OCI-LY7 (cell line): Measurements from ENCODE around the gene SGSM2. TPM values are rescaled to one million over a fixed set of nuclear protein-coding genes. Genes with fewer than 3 reads are reported as not detected.

Source experiments
- BruUV-seq: library from RNA; stranded (reverse); fragments of 400-500 nt; replicated peaks from 2 replicates; lab custom pipeline; 2021; lab: Mats Ljungman, UMichigan
- CTCF ChIA-PET: fragments of 300-600 bp; sonication (Branson Sonifier 250); formaldehyde crosslinking; loops from one replicate; lab custom pipeline; 2022; ENCODE audit warnings: antibody characterized with exemption; ENCODE audit not compliant: unreplicated experiment; lab: Charles Lee
- POLR2A ChIA-PET: fragments of 300-600 bp; sonication (Branson Sonifier 250); formaldehyde crosslinking; loops from one replicate; lab custom pipeline; 2022; ENCODE audit warnings: antibody characterized with exemption; lab: Charles Lee
- DNase-seq: peaks from one replicate; pipeline ENCODE4 v3.0.0-alpha.2; 2015; ENCODE audit warnings: low spot score
- H2AFZ ChIP-seq: fragments of 200-600 bp; sonication (generic), shearing (Covaris generic); 2 replicates; pipeline ENCODE4 v1.6.1; 2014; ENCODE audit warnings: mild to moderate bottlenecking, antibody characterized with exemption, low read length, moderate library complexity
- H3K27ac ChIP-seq: fragments of 200-600 bp; sonication (generic); 2 replicates; pipeline ENCODE4 v1.5.1; 2014; ENCODE audit warnings: mixed run types, low read depth, mild to moderate bottlenecking, moderate library complexity, low read length, inconsistent platforms; ENCODE audit not compliant: poor library complexity, severe bottlenecking
- H3K36me3 ChIP-seq: fragments of 200-600 bp; sonication (generic); 2 replicates; pipeline ENCODE4 v1.6.1; 2014; ENCODE audit warnings: mild to moderate bottlenecking, antibody characterized with exemption, low read length, moderate library complexity, mixed read lengths; ENCODE audit not compliant: insufficient read depth
- H3K4me1 ChIP-seq: fragments of 200-600 bp; sonication (generic); 2 replicates; pipeline ENCODE4 v1.5.1; 2014; ENCODE audit warnings: mild to moderate bottlenecking, low read length; ENCODE audit not compliant: insufficient read depth, poor library complexity, severe bottlenecking
- H3K4me2 ChIP-seq: fragments of 200-600 bp; sonication (generic); 2 replicates; pipeline ENCODE4 v1.6.1; 2014; ENCODE audit warnings: mild to moderate bottlenecking, low read length
- H3K4me3 ChIP-seq: fragments of 200-600 bp; sonication (generic); 2 replicates; pipeline ENCODE4 v1.5.1; 2014; ENCODE audit warnings: mild to moderate bottlenecking, low read depth, low read length; ENCODE audit not compliant: poor library complexity, severe bottlenecking
- H3K79me2 ChIP-seq: fragments of 200-600 bp; sonication (generic); 2 replicates; pipeline ENCODE4 v1.6.1; 2016; ENCODE audit warnings: low read depth, mild to moderate bottlenecking, low read length, moderate library complexity, mixed read lengths; ENCODE audit not compliant: insufficient read depth
- H3K9me2 ChIP-seq: fragments of 200-600 bp; sonication (generic); 2 replicates; pipeline ENCODE4 v1.6.1; 2016; ENCODE audit warnings: mild to moderate bottlenecking, low read length, mixed read lengths; ENCODE audit not compliant: insufficient read depth
- H3K9me3 ChIP-seq: fragments of 200-600 bp; sonication (generic); 2 replicates; pipeline ENCODE4 v1.6.1; 2014; ENCODE audit warnings: mild to moderate bottlenecking, mixed run types, low read length, mixed read lengths
- H4K20me1 ChIP-seq: fragments of 200-600 bp; sonication (generic); 2 replicates; pipeline ENCODE4 v1.6.1; 2014; ENCODE audit warnings: mild to moderate bottlenecking, antibody characterized with exemption, low read length, moderate library complexity, mixed read lengths; ENCODE audit not compliant: insufficient read depth
- CTCF ChIP-seq: fragments of 200-600 bp; sonication (generic); conservative IDR thresholded peaks from 2 replicates; pipeline ENCODE4 v1.5.1; 2014; ENCODE audit warnings: mild to moderate bottlenecking, antibody characterized with exemption, low read length, moderate library complexity, mixed read lengths
- EZH2phosphoT487 ChIP-seq: fragments of 200-600 bp; sonication (generic); IDR thresholded peaks from 2 replicates; pipeline ENCODE4 v1.6.1; 2018; ENCODE audit warnings: low read depth, borderline replicate concordance, mild to moderate bottlenecking, mixed run types, antibody characterized with exemption, low read length, moderate library complexity, mixed read lengths
- intact Hi-C: fragments of 100-400 bp; cut with micrococcal nuclease; formaldehyde crosslinking; loops from one replicate; pipeline ENCODE4 v1.10.0; 2022; ENCODE audit not compliant: unreplicated experiment
- total RNA-seq, 2 experiments: library from RNA; depleted of rRNA in 1 of 2; stranded (reverse); fragments of >200 nt in 1 of 2; shearing (Covaris generic) in 1 of 2; gene quantifications; 2 replicates each; pipeline ENCODE4 v1.2.3, GENCODE V29; 2014 to 2022

SGSM2 gene
- total RNA-seq, 2 experiments from 2014 or later, result 44.0 to 50.6 TPM

- CTCF ChIA-PET, result no interaction called here
- H3K4me1 ChIP-seq, result peaks cover 53% of the 10 kb centered on the region
- no peaks in the 10 kb centered on the region for H3K9me3 ChIP-seq
- H3K36me3 ChIP-seq, result 0 out of 2 replicates have a peak, but pooled peaks cover 2% of the 10 kb centered on the region
- peak overlapping the region; percentile 73; the same call in 1 of the 2 replicates for H3K4me2 ChIP-seq
- intact Hi-C loops, result no loop called here
- no peak overlapping the region for H3K27ac ChIP-seq
- no peak for DNase-seq
- TF ChIP-seq CTCF, result no peak
- TF ChIP-seq EZH2phosphoT487, result no peak
- no peak overlapping the region for H2AFZ ChIP-seq
- H4K20me1 ChIP-seq, result no peaks in the 10 kb centered on the region
- no peaks in the 10 kb centered on the region for H3K9me2 ChIP-seq
- POLR2A ChIA-PET, result no interaction called here
- BruUV-seq, result no TSS peak
- H3K4me3 ChIP-seq, result no peak overlapping the region
- peaks cover 10% of the 10 kb centered on the region; the same call in 1 of the 2 replicates for H3K79me2 ChIP-seq
Observed at GRCh38 chr17:2394775-2395201, 57.5 kb downstream of the SGSM2 start.

GRCh38 chr17:2395258-2396181 lies 58.2 kb downstream of the SGSM2 start:
- Histone ChIP-seq H2AFZ (no peak overlapping the region), H3K9me3 (no peaks in the 10 kb centered on the region), H3K79me2 (peaks cover 10% of the 10 kb centered on the region; the same call in 1 of the 2 replicates), H3K4me1 (peaks cover 53% of the 10 kb centered on the region), H3K4me3 (no peak overlapping the region), H3K36me3 (0 out of 2 replicates have a peak, but pooled peaks cover 2% of the 10 kb centered on the region), H3K4me2 (peak overlapping the region; percentile 63; the same call in 1 of the 2 replicates), H3K9me2 (no peaks in the 10 kb centered on the region), H3K27ac (no peak overlapping the region), H4K20me1 (no peaks in the 10 kb centered on the region)
- ChIA-PET CTCF (no interaction called here), POLR2A (no interaction called here)
- DNase-seq, result no peak
- TF ChIP-seq EZH2phosphoT487 (no peak), CTCF (no peak)
- intact Hi-C loops, result no loop called here
- no TSS peak for BruUV-seq
